GM18505 (cell line): ENCODE data around the gene SLCO4A1.

ENCODE experiments used
- ATAC-seq: cut with Tn5 transposase; IDR thresholded peaks from one replicate; pipeline ENCODE4 v1.9.1; 2021; ENCODE audit not compliant: unreplicated experiment
- POLR2A ChIP-seq: IDR thresholded peaks from 4 replicates; pipeline ENCODE4 v1.6.1; 2011; ENCODE audit warnings: borderline replicate concordance; ENCODE audit not compliant: insufficient read depth, insufficient read length; ENCODE audit errors: extremely low read depth

The SLCO4A1 gene

DNA sequence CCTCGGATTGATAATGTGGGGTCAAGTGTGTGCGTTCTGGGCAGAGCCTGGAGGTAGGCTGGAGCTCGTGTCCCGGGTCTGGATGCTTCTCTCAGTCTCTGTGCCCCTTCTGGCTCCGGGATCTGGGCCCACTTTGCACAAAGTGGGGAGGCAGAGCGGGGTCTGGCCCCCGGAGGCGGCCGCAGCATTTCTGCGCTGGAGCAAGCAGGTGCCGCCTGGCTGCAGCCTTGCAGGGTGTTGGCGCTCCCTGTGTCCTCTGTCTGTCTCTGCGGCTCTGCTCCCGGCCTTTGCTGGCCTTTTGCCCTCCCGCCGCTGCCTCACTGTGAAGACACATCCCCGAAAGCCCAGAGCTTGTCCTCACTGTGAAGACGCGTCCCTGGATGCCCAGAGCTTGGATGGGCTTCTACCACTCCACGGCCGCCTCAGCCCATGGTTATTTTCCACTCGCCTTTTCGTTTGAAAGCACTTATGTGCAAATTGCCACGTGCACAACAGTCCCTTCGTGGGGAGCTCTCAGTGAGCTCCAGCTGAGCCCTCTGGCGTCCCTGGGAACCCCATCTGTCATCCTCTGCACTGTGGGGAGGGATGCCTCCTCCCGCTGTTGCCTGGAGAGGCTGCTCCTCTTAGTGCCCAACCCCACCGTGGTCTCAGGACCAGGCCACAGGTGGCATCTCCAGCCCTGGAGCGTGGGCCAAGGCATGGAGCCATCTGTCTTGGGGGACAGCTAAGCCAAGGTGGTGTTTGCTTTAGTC is 17.4 kb downstream of the SLCO4A1 start:
- ATAC-seq: no peak
- TF ChIP-seq POLR2A: no peak

DNA sequence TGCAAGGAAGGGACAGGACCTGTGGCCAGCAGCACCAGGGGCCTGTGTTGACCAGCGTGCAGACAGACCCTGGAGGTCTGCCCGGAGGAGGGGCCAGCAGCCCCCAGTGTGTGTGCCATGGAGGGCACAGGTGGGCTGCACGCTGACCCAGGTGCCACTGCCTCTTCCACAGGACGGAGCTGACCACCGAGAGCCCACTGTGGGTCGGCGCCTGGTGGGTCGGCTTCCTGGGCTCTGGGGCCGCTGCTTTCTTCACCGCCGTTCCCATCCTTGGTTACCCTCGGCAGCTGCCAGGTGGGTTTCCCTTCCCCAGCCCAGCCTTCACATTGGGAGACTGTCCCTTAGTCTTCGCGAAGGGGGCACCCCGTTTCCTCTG is 17.9 kb downstream of the SLCO4A1 start:
- no peak for ATAC-seq

DNA sequence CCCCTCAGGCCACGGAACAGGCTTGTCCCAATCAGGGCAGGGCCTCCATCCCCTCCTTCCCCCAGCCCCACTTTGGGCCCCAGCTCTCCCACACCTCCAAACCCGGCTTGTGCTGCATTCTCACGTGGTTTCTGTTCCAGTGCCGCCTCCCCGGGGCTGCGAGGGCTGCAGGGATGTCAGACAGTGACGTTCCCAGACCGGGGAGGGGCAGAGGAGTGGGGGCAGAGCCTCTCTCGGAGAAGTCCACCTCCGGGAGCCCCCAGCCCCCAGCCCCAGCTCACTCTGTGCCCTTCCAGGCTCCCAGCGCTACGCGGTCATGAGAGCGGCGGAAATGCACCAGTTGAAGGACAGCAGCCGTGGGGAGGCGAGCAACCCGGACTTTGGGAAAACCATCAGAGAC is 18.5 kb downstream of the SLCO4A1 start:
- no peak for ATAC-seq
- no peak for TF ChIP-seq POLR2A

More for the DNA sequence above, 17.9 kb downstream of the SLCO4A1 start:
- TF ChIP-seq POLR2A: no peak

DNA sequence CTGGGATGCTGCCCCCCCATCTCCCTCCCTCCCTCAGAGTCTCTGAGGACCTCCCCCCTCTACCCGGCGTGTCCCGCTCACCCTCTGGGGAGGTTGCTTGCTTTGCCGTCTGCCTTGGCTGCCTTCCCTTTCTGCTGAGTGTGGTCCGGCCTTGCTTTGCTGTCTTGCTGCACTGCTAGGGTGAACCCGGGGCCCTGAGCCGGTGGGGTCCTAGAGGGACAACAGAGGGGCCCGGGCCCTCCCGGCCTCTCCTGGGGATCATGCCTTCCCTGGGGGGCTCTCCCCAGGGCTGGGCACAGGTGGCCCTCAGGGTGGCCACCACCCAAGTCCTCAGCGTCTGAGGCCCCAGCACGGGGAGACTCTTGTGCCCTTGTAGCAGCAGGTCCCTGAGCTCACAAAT is 19.3 kb downstream of the SLCO4A1 start:
- TF ChIP-seq POLR2A: no peak
- ATAC-seq: no peak

DNA sequence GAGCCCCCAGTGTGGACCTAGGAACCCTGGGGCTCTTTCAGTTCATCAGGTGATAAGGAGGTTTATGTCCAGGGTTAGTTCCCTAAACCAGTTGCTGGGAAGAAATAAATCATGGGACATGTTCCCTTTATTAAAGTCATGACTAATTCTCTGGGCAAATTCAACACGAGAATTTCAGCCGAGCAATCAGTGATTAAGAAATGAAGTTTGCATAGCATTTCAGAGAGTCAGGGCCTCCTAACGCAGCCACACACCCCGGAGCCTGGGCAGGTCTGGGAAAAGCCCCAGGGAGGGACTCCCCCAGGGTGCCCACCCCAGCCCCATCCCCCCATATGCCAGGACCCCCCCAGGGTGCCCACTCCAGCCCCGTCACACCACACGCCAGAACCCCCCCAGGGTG is 20.1 kb downstream of the SLCO4A1 start:
- ATAC-seq: no peak

DNA sequence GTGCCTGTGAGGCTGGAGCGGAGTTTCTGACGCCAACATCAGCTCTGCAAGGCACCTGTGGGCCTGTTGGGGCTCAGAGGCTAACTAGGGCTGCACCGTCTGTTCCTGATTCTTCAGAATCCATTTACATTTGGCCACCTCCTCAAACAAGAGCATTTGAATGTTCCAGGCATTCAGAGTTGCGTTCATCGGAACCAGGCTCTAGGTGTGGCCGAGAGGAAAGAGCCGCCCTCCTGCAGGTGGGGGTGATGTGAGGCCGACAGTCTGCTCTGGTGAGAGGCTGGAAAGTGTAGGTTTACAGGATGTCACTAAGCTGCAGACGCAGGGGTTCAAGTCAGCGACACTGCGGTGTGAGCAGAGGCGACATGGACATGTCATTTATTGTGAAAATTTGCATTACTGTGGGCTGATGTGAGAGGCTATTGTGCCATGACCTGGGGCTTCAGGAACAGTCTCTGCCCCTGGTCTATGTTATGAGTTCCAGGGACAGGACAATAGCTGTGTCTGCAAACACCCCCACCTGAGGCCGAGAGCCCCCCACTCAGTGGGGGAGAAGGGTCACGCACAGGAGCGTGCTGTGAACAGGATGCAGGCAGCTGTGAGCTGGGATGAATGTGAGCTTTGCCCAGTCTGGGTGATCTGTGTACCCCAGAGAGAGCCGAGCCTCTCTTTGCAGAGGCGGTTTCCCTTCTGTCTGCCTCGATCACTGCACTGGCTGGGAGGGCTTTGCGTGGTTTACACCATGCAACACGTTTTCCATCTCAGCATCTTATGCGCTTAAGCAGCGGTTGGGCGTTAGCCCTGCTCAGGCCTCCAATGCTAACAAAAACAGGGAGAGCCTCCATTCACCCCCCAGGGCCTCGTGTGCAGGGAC is 21.1 kb downstream of the SLCO4A1 start:
- TF ChIP-seq POLR2A: no peak
- no peak for ATAC-seq

More for the DNA sequence above, 20.1 kb downstream of the SLCO4A1 start:
- no peak for TF ChIP-seq POLR2A

DNA sequence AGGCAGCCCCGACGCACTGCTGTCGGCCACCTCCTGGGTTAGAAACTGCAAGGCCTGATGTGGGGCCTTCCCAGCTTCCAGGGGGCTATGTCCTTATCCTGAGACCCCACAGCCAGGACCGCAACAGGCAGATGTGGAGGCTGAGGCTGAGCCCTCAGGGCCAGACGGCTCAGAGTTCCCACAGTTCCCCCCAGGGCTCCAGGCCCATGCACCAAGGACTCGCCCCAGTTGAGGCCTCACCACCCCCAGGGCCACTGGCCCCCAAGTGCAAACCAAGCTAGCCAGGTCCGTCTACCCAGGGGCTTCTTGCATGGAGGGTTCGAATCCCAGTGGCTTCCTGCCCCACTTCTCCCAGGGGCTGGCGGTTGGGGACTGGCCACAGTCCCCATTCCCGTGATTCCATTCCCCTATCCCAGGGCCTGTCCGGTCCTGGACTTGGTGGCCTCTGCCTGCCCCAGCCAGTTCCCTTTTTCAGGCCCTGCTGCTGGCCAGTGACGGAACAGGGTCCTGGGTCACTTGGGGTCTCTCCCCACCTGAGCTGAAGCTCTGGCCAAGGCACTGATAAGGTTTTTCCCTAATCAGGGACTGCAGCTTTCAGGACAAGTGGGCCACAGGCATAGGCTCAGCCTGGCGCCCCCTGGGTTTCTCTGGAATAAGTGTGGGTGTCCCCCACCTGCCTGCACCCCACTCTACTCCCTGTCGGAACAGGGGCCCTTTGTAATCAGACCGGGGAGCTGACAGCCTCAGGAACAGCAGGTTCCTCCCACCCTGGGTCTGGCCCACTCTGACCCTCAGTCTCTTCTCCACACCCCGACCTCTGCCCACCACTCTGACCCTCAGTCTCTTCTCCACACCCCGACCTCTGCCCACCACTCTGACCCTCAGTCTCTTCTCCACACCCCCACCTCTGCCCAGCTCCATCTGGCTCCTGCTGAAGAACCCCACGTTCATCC is 22.0 kb downstream of the SLCO4A1 start:
- no peak for TF ChIP-seq POLR2A
- ATAC-seq: no peak

DNA sequence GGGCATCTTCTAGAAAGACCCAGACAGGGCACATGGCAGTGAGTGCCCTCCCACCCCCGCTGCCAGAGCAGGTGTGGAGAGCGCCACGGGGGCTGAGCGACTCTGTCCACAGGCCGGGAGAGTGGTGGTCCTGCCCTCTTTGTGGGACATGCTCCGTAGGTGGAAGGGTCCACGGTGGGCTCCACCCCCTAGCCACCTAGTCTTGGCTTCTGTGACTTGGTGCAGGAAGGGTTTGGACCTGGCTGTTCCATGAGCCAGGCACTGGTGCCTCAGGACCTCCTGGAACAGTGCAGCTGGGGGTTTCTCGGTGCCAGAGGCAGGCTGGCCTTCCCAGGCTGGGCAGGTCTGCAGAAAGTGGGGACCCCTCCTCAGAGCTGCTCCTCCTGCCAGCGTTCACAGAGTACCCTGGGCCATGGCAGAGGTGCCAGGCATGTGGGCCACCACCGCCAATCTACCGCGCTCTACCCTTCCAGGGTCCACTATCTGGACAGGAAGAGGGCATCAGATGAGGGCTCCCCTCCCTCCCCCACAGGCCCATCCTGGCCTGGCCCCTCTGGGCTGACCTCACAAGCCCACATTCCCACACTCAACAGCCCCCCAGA is 23.0 kb downstream of the SLCO4A1 start:
- no peak for TF ChIP-seq POLR2A
- ATAC-seq: no peak

DNA sequence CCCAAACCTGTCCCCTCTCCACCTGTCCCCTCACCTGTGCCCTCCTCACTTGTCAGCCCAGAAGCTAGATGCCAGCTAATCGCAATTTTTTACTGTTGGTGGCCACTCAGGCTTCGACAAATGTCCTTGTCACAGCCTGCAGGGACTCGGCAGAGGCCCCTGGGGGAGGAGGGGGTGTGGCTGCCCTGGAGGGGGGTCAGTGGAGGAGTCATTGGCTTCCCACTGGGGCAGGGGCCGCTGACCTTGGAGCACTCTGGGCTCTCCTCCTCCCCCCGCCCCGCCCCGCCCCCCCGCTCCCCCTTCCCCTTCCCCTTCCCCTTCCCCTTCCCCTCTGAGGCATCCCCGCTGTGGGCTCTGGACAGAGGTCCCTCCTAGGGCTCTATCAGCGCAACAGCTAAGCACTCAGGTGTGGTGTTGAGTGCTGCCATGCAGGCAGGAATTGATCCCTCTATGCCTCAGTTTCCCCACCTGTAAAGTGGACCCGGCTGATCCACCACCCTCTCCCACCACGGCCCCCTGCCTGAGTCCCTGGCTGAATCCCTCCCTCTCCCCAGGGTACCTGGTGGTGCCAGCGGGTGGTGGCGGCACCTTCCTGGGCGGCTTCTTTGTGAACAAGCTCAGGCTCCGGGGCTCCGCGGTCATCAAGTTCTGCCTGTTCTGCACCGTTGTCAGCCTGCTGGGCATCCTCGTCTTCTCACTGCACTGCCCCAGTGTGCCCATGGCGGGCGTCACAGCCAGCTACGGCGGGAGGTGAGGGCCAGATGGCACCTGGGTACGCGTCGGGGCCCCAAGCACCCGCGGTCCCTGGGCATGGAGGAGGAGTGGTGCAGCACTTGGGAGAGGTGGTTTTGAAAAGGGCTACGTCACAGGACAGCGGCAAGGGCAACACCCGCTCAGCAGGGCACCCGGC is 23.8 kb downstream of the SLCO4A1 start:
- TF ChIP-seq POLR2A: no peak
- no peak for ATAC-seq

DNA sequence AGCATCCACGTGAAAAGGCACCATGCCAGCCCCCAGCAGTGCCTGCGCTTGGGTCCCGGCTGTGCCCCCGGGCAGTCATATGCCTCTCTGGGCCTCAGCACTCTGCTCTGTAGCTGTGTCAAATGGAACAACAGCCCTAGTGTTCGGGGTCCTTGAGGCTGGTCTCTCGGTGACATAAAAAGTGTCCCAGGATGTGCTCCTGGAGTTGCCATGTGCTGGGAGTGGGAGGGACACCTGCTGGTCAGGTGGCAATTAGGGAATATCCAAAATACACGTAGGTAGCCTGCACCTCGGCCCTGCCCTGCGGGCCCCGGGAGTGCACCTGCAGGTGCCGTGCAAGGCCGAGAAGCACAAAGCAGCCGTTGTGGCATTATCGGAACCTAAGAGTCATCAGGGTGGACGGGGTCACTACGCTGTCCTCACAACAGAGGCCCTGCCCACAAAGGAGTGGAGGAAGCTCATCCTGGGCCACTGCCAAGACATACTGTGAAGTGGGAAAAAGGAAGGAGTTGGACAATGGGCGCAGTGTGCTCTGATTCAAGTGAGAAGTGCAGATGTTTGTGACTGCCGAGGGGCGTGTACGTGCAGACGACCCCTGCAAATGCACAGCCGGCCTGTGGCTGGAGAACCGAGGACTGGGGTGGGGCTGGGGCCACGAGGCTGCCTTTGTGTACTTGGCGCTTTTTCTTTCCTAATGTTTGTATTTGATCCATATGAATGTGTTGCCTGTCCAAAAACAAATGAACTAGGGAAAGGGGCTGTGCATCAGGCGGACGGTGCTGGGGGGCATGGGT is 24.6 kb downstream of the SLCO4A1 start:
- ATAC-seq: no peak
- no peak for TF ChIP-seq POLR2A

DNA sequence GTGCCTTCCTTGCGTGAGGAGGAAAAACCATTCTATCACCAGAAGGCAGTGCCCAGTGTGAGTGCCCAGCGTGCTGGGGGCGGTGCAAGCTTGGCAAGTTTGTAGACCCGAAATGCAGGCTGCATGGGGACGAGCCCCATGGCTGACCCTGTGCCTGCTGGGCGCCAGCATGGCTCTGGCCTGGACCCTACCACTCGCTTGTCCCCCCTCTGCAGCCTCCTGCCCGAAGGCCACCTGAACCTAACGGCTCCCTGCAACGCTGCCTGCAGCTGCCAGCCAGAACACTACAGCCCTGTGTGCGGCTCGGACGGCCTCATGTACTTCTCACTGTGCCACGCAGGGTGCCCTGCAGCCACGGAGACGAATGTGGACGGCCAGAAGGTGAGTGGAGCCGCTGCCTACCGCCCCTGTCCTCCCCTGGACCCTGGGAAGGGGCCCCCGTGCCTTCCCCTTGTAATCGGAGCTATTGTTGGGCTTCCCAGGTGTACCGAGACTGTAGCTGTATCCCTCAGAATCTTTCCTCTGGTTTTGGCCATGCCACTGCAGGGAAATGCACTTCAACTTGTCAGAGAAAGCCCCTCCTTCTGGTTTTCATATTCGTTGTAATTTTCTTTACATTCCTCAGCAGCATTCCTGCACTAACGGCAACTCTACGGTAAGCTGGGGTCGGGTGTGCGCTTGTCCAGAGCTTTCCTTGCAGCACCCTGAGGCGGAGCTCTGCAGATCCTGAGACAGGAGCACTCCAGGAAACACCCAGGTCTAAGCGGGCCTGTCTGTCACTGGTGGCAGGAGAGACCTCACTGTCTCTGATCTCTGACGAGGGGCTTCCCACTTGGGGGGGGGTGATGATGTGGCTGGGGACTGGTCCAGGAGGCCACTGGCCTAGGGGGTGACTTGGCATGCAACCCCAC is 25.5 kb downstream of the SLCO4A1 start:
- no peak for ATAC-seq
- no peak for TF ChIP-seq POLR2A
